HG03378 (cell line): ENCODE data around the gene CACNB1.

Source experiments
- ATAC-seq: cut with Tn5 transposase; IDR thresholded peaks from one replicate; pipeline ENCODE4 v1.9.1; 2021; ENCODE audit warnings: mild to moderate bottlenecking, moderate library complexity; ENCODE audit not compliant: unreplicated experiment

The CACNB1 gene

DNA sequence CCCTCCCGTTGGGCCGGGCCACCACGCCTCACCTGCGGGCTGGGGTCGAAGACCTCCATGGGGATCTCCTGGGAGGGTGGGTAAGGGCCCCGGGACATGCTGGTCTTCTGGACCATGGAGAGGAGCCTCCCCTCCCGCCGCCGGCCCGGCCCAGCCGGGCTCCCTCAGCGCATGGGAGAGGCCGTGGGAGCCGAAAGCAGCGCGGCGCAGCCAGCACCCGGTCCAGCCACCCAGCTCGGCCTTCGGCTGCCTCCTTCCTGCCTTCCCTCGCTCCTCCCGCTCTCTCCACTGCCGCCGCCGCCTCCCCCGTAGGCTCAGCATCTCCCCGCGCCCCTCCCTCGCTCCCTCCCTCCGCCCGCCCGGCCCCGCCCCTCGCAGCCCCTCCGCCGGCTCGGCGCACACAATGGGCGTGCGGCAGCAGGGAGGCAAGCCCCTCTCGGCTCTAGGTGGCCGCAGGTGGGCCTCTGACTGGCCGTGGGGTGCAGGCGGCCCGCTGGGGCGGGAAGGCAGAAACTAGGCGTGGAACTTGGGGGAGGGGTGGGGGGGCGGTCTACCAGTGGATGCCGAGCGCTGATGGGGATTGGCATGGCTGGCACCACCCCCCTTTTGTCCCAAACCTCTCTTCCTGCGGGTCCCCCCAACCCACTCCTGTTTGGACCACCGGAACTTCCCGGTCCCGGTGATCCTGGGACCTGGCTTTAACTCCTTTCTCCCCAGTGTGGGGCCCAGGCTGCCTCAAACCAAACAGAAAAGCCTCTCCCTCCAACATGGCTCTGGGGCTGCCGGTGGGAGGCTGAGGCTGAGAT, at the start of gene CACNB1:
TSS of gene CACNB1 (minus strand) at position 290 of the 806 bp plus-strand sequence. CDS start at position 116, 174 bp downstream.
- no peak for ATAC-seq

DNA sequence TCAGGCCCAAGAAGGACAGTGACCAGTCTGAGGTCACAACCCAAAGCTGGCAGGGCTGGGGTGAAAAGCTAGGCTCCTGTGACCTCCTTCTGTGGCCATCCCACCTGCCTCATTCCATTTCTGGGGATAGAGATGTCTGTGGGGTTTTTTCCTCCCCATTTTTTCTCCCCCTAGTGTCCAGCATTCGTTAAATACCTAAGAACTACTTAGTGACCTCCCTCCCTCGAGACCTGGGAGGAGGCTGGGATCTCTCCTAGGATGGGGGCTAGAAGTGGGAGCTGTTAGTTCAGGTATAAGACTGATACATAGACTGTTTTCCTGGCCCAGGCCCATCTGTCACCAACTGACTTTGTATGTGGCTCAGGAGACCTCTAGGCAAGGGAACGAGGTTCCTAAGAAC, 48.8 kb upstream of the CACNB1 start:
- ATAC-seq = no peak

DNA sequence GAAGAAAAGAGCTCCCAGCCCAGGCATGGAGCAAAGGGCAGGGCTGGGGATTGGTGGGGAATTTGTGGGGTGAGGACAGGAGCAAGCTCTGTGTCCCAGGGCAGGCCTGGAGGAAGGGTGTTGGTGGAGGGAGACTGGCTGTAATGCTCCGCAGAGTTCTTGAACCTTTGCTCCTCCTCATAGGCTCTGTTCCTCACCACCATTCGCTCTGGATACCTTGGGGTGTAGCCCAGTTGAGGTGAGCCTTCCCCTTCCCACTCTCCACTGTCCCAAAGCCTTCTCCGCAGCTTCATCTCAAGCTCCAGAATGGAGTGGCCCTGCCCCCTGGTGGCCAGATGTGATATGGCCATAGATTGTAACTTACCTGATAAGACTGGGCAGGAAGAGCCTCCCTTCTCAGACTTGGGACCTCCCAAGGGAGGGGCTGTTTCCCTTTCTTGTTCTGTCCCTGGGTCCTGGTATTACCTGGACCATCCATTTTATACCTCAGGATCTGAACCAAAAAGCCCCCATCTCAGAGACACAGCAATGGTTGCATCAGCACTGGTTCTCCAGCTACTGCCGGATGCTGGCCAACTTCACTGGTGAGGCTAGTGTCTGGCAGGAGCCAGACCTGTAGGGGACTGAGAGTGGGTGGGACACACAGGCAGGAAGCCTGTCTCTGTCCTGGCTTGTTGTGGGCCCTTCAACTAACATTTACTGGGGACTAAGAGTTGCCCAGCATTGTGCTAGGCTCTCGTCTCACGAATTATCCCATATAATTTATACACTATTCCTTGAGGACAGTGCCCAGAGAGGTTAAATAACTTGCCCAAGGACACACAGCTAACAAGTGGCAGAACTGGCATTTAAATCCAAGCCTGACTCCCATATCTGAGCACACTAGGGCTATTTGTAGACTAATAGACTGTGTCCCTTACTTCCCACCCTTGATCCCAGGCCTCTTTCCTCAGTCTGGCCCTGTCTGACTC, 47.4 kb upstream of the CACNB1 start:
- peak; percentile 62 for ATAC-seq

DNA sequence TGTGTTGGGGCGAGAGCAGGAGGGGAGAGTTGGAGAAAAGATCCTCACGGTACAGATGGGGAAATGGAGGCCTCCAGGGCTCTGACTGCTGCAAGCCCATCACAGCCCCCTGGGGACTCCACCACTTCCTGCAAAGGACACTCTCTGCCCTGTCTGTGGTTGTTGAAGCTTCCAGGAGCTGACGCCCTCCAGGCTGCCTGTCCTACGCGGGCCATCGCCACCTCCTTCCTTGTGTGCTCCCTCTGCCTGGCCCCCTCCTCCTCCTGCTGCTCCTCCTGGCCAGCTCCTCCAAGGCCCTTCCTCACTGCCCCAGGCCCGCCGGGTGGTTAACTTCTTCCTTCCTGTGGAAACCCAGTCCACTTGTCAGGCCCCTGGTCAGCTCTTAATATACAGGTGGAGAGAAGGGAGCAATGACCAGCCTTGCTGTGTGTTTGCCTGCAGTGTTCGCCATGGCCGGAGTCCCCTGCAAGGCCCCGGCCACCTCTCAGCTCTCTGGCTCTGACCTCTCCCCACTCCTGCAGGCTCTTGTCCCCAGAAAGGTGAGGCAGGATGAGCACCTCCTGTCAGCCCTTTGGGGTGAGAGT, 46.6 kb upstream of the CACNB1 start:
- ATAC-seq = no peak

DNA sequence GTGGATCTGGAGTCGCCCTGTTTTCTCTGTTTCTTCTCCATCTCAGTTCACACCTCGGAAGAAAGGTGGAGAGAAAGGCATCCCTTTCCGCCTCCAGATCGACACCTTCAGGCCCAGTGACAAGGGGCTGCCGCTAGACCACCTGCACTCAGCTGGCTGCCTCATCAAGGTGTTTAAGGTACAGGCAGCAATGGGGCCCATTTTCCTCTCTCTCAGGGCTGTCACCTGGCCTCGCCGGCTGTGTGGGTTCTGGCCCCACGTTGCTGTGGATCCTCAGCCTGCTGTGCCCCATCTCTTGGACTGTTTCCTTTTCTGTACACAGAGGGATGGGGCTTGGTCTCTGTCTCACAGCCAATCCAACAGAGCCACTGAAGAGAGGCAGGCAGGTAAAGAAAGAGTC, 45.7 kb upstream of the CACNB1 start:
- no peak for ATAC-seq

DNA sequence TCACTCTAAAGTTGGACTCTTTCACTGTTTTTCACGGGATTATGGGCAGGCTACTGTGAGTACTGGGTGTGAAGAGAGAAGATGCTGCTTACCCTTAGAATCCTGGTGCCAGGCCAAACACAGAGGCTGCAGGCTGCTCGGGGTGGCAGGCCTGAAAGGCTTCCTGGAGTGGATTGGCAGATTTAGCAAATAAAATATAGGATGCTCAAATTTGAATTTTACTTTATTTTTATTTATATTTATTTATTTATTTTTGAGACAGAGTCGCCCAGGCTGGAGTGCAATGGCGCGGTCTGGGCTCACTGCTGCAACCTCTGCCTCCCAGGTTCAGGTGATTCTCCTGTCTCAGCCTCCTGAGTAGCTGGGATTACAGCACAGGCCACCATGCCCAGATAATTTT, 43.2 kb upstream of the CACNB1 start:
- no peak for ATAC-seq

DNA sequence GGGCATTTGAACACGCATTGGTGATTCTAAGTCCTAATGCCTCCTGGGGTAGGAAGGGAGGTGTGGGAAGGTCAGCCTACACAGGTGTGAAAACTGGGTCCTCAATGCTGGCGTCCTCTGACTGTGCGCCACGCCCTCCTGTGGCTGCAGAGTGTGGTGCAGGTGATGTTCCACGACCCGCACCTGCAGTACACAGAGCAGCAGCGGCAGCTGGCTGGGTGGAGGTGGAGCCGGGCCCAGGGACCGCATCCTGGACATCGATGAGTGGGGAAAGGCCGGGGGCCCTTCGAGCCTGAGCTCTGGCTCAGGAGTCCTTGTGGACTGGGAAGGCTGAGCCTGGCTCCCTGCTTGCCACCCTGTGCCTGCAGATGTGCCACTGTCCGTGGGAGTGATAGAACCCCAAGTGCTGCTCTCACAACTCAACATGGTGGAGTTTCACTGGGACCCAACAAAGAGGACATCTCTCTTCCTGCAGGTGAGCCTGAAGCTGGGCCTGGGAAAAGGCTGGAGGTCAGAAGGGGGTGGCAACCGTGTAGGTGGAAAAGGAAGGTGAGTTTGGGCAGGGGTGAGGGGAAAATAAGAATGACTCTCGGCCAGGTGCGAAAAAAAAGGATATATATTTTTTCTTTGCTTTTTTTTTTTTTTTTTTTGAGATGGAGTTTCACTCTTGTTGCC, 42.3 kb upstream of the CACNB1 start:
- ATAC-seq = no peak

DNA sequence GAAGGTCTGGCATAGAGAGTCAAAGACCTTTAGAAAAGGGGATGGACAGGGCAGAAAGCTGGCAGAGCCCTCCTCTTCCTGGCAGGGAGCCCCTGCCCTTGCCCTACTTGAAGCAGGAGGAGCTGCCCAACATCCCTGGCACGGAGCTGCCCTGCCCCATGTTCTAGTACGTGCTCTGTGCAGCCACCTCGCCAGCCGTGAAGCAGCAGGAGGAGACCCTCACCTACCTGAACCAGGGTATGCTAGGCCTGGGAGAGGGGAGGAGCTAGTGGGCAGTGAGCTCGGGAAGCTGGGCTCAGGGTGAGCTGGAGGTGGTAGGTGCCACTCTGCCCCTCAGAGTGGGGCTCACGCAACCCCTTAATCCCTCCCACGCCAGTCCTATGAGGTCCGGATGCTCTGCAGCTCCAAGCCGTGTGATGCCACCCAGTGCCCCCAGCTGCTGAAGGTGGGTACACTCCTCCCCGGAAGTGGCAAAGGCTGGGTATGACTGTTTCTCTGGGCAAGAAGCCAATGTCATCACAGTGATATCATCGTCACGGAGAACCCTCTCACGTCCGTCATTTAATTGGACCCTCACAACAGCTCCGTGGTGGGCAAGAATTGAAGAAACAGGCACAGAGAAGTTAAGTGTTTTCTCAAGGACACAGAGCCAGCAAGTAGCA, 41.0 kb upstream of the CACNB1 start:
- no peak for ATAC-seq

DNA sequence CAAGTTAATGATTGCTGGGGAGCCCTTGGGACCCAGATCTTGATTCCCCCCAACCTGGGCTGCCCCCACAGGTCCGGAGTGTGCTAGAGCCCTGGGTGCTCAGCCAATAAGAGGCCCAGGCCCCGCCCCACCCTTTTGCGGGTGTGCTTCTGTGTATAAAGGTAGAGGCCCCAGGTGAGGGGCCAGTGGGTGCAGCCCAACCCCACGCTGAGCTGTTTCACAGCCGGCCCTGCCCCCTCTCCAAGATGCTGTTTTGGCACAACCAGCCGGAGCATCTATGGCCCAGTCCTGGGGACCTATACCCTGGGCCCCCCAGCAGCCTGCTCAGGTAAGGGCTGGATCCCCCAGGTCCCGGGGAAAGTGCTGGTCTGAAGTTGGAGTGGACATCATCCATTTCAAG, 40.1 kb upstream of the CACNB1 start:
- no peak for ATAC-seq

DNA sequence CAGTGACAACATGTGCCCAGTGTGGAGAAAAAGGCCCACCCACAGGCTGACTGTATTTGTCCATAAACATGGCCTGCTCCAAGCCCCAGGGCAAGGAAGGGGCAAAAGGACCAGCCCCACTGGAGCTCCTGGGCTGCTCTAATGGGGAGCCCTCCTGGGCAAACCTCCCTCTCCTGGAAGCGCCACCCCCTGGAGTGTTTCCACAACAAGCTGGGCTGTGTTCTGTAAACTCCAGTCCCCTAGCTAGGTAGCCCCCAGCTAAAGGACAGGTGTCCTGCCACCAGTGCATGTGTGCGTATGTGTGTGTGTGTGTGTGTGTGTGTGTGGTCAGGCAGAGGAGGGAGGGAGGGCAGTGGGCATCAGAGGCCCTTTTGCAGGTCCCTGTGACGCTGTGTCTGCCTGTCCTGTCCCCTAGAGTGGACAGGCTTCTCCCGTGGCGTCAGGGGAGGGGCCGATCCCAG, 39.5 kb upstream of the CACNB1 start:
- ATAC-seq = no peak

DNA sequence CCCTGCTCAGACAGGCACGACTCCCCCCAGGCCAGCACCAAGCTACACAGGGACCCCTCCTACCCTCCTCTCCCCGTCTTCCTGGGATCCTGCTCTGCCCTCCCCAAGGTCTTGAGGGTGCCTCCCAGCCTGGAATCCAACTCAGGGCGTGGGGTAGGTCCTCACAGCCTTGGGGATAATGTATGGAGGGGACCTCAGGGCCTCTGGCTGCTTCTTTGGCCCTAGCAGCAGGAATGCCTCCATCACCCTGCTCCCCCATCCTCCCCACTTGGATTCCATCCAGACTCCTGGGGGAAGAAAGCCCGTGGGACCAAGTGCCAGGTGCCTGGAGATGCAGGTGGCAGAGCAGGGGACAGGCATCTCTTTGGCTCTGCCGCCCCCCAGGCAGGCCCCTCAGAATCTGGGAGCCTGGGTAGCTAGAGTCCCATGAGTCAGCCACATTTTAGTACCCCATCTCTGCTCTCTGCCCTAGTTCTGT, 39.0 kb upstream of the CACNB1 start:
- no peak for ATAC-seq

DNA sequence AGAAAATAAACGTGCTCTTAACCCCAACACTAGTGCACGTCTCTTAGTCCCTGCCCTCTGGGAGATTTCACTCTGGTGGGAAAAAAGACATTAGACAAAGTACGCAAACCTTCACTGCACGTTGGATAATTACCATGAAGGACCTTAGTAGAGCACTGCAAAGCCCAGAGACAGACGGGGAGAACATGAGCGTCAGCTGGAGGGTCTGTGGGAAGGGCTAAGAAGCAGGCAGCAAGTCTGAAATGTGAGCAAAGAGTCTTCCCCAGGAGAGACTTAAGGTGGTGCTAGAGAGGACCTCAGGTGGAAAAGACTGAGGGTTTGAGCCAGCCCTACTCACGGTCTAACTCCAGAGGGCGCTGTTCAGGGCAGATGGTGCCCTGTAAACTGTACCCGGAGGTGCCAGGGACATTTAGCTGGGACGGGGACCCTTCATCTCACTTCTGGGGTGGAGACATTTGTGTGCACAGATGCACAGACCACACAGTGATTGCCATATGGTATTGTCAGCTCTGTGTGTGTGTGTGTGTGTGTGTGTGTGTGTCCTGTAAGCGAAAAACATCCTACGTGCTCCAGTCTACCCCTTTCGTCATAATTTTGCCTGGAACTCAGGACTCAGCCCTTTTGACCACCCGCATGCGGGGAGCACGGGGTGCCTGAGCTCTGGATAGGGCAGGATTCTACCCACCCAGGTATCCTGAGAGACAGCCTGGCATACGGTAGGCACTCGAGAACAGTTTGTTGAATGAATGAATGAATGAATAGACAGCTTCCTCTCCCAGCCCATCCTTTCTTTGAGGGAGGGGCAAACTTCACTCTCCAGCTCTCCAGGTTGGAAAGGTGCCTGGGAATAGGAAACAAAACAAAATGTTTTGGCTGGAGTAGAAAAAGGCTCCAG, 38.3 kb upstream of the CACNB1 start:
- ATAC-seq = no peak

DNA sequence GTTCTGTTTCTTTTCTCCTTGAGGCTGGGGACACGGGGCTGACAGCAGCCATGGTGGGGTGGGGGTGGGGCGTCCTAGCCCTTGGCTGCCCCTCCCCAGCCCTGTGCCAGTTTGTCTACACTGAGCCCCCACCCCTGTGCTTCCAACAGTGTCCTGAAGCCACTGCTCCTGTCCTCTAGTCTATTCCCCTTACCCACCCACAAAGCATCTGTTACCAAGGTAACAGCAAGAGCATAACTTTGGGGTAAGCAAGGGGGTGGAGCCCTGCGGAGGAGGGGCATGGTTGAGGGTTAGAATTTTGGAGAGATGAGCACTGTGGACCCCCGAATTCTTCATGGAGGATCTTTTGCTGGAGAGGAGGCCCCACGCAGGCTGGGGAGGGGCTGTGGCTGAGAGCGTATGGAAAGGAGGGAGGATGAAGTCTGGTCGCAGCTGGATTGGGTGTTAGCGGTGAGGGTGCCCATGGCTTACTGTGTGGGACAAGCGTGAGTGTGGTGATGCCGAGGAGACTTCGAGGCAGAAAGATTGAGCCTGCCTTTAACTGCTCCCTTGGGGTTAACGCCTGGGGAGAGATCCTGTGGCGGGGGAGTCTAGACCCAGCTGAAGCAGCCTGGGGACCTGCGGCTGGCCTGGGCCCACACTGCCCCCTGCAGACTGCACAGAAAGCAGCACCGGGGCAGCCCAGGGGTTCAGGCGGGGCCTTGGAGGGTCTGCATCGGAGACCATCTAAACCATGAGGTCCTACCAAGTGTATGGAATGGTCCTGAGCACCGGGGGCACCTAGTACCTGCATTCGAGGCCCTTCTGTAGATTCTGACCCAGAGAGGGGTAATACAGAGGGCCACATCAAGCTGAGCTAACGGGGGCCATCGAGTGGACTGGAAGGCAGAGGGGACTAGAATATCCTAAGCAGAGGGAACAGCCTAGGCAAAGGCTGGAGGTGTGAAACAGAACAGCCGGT, 34.4 kb upstream of the CACNB1 start:
- ATAC-seq = no peak

DNA sequence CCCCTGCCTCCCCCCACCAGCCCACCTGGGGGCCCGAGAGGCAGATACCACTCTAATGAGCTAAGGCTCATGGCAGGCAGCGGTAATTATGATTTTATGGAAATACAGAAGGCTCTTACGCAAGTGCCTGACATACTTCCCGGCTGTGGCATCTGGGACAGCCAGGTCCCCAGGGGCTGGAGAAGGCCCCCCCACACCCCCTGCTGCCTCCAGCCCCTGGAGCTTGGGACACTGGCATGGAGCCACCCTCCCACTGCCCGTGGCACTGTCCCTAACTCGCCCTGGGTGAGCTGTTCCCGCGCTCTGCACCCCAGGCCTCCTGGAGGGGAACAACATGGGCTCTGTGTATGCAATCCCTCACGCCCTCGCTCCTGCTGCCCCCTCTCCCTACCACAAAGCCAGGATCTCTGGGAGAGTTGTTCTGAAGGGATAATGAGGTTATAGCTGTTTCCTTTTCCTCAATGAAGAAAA, 33.7 kb upstream of the CACNB1 start:
- no peak for ATAC-seq

DNA sequence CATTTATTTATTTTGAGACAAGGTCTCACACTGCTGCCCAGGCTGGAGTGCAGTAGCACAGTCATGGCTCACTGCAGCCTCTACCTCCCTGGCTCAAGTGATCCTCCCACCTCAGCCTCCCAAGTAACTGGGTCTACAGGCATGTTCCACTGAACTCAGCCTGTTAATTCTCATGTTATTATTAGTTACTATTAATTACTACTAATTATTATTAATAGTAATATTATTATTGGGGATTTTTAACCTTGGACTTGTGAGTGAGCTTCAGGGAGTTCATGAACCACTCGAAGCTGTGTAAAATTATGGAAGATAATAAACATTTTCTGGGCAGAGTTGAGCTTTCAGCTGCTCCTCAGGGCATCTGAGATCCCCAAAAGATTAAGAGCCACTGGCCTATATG, 32.9 kb upstream of the CACNB1 start:
- ATAC-seq = no peak

DNA sequence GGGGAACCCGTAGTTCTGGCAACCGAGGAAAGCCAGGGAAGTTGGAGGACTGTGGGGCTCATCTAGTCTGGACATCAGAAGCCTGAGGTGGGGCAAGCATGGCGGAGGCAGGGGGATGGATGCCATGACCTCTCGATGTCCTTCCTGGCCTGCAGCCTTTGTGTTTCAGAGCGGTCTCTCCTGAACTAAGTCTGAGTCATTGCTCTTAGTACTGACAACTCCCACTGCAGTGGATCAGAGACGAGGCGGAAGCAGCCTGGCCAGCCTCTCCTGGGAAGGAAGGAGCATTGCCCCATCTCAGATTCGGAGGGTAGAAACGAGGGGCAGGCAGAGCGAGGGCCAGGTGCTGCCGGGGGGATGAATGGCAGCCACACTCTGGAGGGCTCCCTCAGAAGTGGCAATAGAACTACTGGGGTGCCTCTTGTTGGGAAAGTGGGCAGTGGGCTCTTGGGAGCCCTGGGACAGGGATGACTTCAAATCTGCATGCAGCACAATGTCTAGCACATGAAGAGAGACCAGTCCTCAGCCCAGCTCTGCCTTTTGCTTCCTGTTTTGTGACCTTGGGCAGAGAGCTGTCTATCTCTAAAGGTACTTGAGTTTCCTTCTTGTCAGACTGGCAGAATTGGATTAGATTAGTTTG, 31.9 kb upstream of the CACNB1 start:
- ATAC-seq = no peak

DNA sequence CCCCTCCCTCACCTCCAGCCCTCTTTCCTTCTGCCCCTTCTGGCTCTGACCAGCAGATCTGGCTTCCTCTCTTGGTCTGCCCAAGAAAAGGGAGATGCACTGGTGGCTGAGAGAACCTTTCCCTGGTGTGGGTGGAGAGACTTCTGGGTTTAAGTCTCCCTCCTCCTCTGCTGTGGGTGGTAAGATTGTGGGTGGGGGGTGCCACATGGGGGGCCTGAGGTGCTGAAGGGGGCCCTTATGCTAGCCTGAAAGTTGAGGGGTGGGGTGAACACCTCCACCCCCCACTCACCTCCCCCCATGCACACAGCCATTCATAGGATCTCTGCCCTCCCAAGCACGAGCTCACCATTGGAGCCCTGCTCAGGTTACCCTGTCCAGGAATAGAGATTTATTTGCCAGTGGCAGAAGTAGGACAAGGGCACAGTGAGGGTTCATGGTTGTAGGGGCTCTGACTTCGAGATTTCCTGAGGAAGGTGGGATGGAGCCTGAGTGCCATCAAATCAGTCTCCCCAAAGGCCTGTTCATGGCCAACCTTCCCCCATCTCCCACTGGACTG, 30.0 kb upstream of the CACNB1 start:
- no peak for ATAC-seq
